Cerebellar cortex (tissue), 1 donor: Measurements from ENCODE around the gene B9D1.
A peak's percentile ranks its signal among the peaks of the same experiment; 100 is the strongest.

ENCODE experiments used
- DNase-seq: peaks from one replicate; pipeline ENCODE4 v3.0.0-alpha.2; 2015; ENCODE audit warnings: low spot score

B9D1 gene

GRCh38 chr17:19319771-19320505 is 42.6 kb downstream of the B9D1 start:
- no peak for DNase-seq

- DNase-seq: no peak
Measured at GRCh38 chr17:19318611-19319010, 43.9 kb downstream of the B9D1 start.

- DNase-seq: no peak
Measured at GRCh38 chr17:19317359-19318095, 45.0 kb downstream of the B9D1 start.

- DNase-seq: peak; percentile 94
Measured at GRCh38 chr17:19316761-19317358, 45.7 kb downstream of the B9D1 start.

- no peak for DNase-seq
Measured at GRCh38 chr17:19315104-19315503, 47.4 kb downstream of the B9D1 start.

- no peak for DNase-seq
Measured at GRCh38 chr17:19313746-19314651, 48.5 kb downstream of the B9D1 start.

- DNase-seq: no peak
Measured at GRCh38 chr17:19313066-19313745, 49.3 kb downstream of the B9D1 start.

GRCh38 chr17:19312406-19312805 is 50.1 kb downstream of the B9D1 start:
- DNase-seq: no peak

GRCh38 chr17:19311421-19312215 is 50.9 kb downstream of the B9D1 start:
- no peak for DNase-seq

- peak; percentile 59 for DNase-seq
Measured at GRCh38 chr17:19311016-19311415, 51.5 kb downstream of the B9D1 start.

- no peak for DNase-seq
Measured at GRCh38 chr17:19310151-19310550, 52.4 kb downstream of the B9D1 start.

GRCh38 chr17:19309701-19310100 is 52.8 kb downstream of the B9D1 start:
- no peak for DNase-seq

GRCh38 chr17:19308398-19308797 is 54.1 kb downstream of the B9D1 start:
- DNase-seq: no peak

- DNase-seq: no peak
Measured at GRCh38 chr17:19307521-19307920, 55.0 kb downstream of the B9D1 start.

- DNase-seq: no peak
Measured at GRCh38 chr17:19306160-19307111, 56.1 kb downstream of the B9D1 start.

- no peak for DNase-seq
Measured at GRCh38 chr17:19305761-19306159, 56.8 kb downstream of the B9D1 start.

GRCh38 chr17:19305256-19305655 is 57.3 kb downstream of the B9D1 start:
- no peak for DNase-seq

GRCh38 chr17:19304751-19305150 is 57.8 kb downstream of the B9D1 start:
- no peak for DNase-seq

- DNase-seq: no peak
Measured at GRCh38 chr17:19304209-19304608, 58.3 kb downstream of the B9D1 start.
